Astrocyte of the spinal cord (primary cell): ENCODE results near the gene CDKN1A.
"Not testable (repeated sequence)": the region's sequence is repeated elsewhere in the genome, so short reads cannot be mapped to it uniquely, and the experiment has no call there.

Experiments used
- DNase-seq: peaks from one replicate; pipeline ENCODE4 v3.0.0; 2011; ENCODE audit warnings: low read depth, low spot score
- H3K4me3 ChIP-seq: 2 replicates; pipeline ENCODE4 v1.5.1; 2011; ENCODE audit warnings: low read depth, mild to moderate bottlenecking, low read length, moderate library complexity
- CTCF ChIP-seq: IDR thresholded peaks from 2 replicates; pipeline ENCODE4 v1.5.1; 2012; ENCODE audit warnings: low read depth, mild to moderate bottlenecking, low read length, inconsistent platforms
- in situ Hi-C: cut with HindIII; loops from 2 replicates; pipeline ENCODE4 v1.10.0; 2017; ENCODE audit warnings: low sequenced_read_pairs

Gene CDKN1A

GRCh38 chr6:36721369-36722140 is 43.0 kb downstream of the CDKN1A start:
- DNase-seq = no peak
- in situ Hi-C loops = no loop called here
- no peak overlapping the region for H3K4me3 ChIP-seq
- no peak for TF ChIP-seq CTCF

- TF ChIP-seq CTCF = no peak
- DNase-seq = no peak
- in situ Hi-C loops = no loop called here
- no peak overlapping the region for H3K4me3 ChIP-seq
These were observed 43.9 kb downstream of the CDKN1A start for GRCh38 chr6:36722365-36722764.

- no peak for DNase-seq
- TF ChIP-seq CTCF = no peak
- no peak overlapping the region for H3K4me3 ChIP-seq
- in situ Hi-C loops = no loop called here
These were observed 44.4 kb downstream of the CDKN1A start for GRCh38 chr6:36722879-36723278.

GRCh38 chr6:36723992-36724391 is 45.5 kb downstream of the CDKN1A start:
- in situ Hi-C loops, H3K4me3 ChIP-seq, DNase-seq: not testable (repeated sequence)

GRCh38 chr6:36724514-36725390 is 46.2 kb downstream of the CDKN1A start:
- H3K4me3 ChIP-seq = no peak overlapping the region
- peak; percentile 66 for TF ChIP-seq CTCF
- peak; percentile 63 for DNase-seq
- in situ Hi-C loops = no loop called here

- TF ChIP-seq CTCF = no peak
- H3K4me3 ChIP-seq = no peak overlapping the region
- in situ Hi-C loops = no loop called here
- no peak for DNase-seq
These were observed 47.1 kb downstream of the CDKN1A start for GRCh38 chr6:36725581-36725980.

GRCh38 chr6:36727505-36728021 is 49.0 kb downstream of the CDKN1A start:
- no peak for TF ChIP-seq CTCF
- DNase-seq = peak; percentile 42
- H3K4me3 ChIP-seq = no peak overlapping the region
- in situ Hi-C loops = no loop called here
